ENCODE results near the gene GET4.
"Not testable (repeated sequence)": the region's sequence is repeated elsewhere in the genome, so short reads cannot be mapped to it uniquely, and the experiment has no call there.

The GET4 gene

GRCh38 chr7:836429-836828, 39.9 kb upstream of the GET4 start:
- Histone ChIP-seq H3K4me3 (ENCODE audit: low read length) (no peak overlapping the region), H3K4me1 (ENCODE audit: control insufficient read depth, insufficient read depth, low read length) (peaks cover 38% of the 10 kb centered on the region), H3K9ac (ENCODE audit: low read length) (no peak overlapping the region), H3K27me3 (ENCODE audit: control insufficient read depth, insufficient read depth, low read length) (no peaks in the 10 kb centered on the region), H3K27ac (ENCODE audit: low read depth, low read length) (peak overlapping the region; percentile 78), H3K36me3 (ENCODE audit: control insufficient read depth, insufficient read depth, low read length) (peaks cover 5% of the 10 kb centered on the region)

GRCh38 chr7:837001-837400, 39.4 kb upstream of the GET4 start:
- Histone ChIP-seq H3K4me1 (ENCODE audit: control insufficient read depth, insufficient read depth, low read length) (peaks cover 40% of the 10 kb centered on the region), H3K27ac (ENCODE audit: low read depth, low read length) (peak overlapping the region; percentile 78), H3K9ac (ENCODE audit: low read length) (no peak overlapping the region), H3K4me3 (ENCODE audit: low read length) (no peak overlapping the region), H3K27me3 (ENCODE audit: control insufficient read depth, insufficient read depth, low read length) (no peaks in the 10 kb centered on the region), H3K36me3 (ENCODE audit: control insufficient read depth, insufficient read depth, low read length) (peaks cover 8% of the 10 kb centered on the region)

- no peak overlapping the region for H3K9ac ChIP-seq (ENCODE audit: low read length)
- H3K27ac ChIP-seq (ENCODE audit: low read depth, low read length): no peak overlapping the region
- peaks cover 24% of the 10 kb centered on the region for H3K36me3 ChIP-seq (ENCODE audit: control insufficient read depth, insufficient read depth, low read length)
- H3K4me1 ChIP-seq (ENCODE audit: control insufficient read depth, insufficient read depth, low read length): peaks cover 36% of the 10 kb centered on the region
- no peaks in the 10 kb centered on the region for H3K27me3 ChIP-seq (ENCODE audit: control insufficient read depth, insufficient read depth, low read length)
- H3K4me3 ChIP-seq (ENCODE audit: low read length): no peak overlapping the region
These were observed 36.3 kb upstream of the GET4 start for GRCh38 chr7:840001-840600.

GRCh38 chr7:841943-842342, 34.4 kb upstream of the GET4 start:
- Histone ChIP-seq H3K9ac (ENCODE audit: low read length) (peak overlapping the region; percentile 12), H3K4me1 (ENCODE audit: control insufficient read depth, insufficient read depth, low read length) (peaks cover 27% of the 10 kb centered on the region), H3K36me3 (ENCODE audit: control insufficient read depth, insufficient read depth, low read length) (peaks cover 25% of the 10 kb centered on the region), H3K4me3 (ENCODE audit: low read length) (peak overlapping the region; percentile 46), H3K27ac (ENCODE audit: low read depth, low read length) (peak overlapping the region; percentile 88), H3K27me3 (ENCODE audit: control insufficient read depth, insufficient read depth, low read length) (no peaks in the 10 kb centered on the region)

- Histone ChIP-seq H3K36me3 (ENCODE audit: control insufficient read depth, insufficient read depth, low read length) (peaks cover 25% of the 10 kb centered on the region), H3K4me1 (ENCODE audit: control insufficient read depth, insufficient read depth, low read length) (peaks cover 22% of the 10 kb centered on the region), H3K27ac (ENCODE audit: low read depth, low read length) (peak overlapping the region; percentile 88), H3K27me3 (ENCODE audit: control insufficient read depth, insufficient read depth, low read length) (no peaks in the 10 kb centered on the region), H3K9ac (ENCODE audit: low read length) (no peak overlapping the region), H3K4me3 (ENCODE audit: low read length) (peak overlapping the region; percentile 45)
These were observed 33.8 kb upstream of the GET4 start for GRCh38 chr7:842431-843031.

GRCh38 chr7:843230-843629, 33.1 kb upstream of the GET4 start:
- Histone ChIP-seq H3K4me1 (ENCODE audit: control insufficient read depth, insufficient read depth, low read length) (peaks cover 20% of the 10 kb centered on the region), H3K36me3 (ENCODE audit: control insufficient read depth, insufficient read depth, low read length) (peaks cover 25% of the 10 kb centered on the region), H3K4me3 (ENCODE audit: low read length) (no peak overlapping the region), H3K27me3 (ENCODE audit: control insufficient read depth, insufficient read depth, low read length) (no peaks in the 10 kb centered on the region), H3K27ac (ENCODE audit: low read depth, low read length) (peak overlapping the region; percentile 88), H3K9ac (ENCODE audit: low read length) (no peak overlapping the region)

GRCh38 chr7:844043-844442, 32.3 kb upstream of the GET4 start:
- H3K36me3 ChIP-seq (ENCODE audit: control insufficient read depth, insufficient read depth, low read length): peaks cover 26% of the 10 kb centered on the region
- no peak overlapping the region for H3K9ac ChIP-seq (ENCODE audit: low read length)
- H3K27ac ChIP-seq (ENCODE audit: low read depth, low read length): peak overlapping the region; percentile 88
- peaks cover 20% of the 10 kb centered on the region for H3K4me1 ChIP-seq (ENCODE audit: control insufficient read depth, insufficient read depth, low read length)
- no peaks in the 10 kb centered on the region for H3K27me3 ChIP-seq (ENCODE audit: control insufficient read depth, insufficient read depth, low read length)
- no peak overlapping the region for H3K4me3 ChIP-seq (ENCODE audit: low read length)

GRCh38 chr7:844514-844913, 31.8 kb upstream of the GET4 start:
- Histone ChIP-seq H3K4me3 (ENCODE audit: low read length) (no peak overlapping the region), H3K27ac (ENCODE audit: low read depth, low read length) (no peak overlapping the region), H3K4me1 (ENCODE audit: control insufficient read depth, insufficient read depth, low read length) (peaks cover 20% of the 10 kb centered on the region), H3K27me3 (ENCODE audit: control insufficient read depth, insufficient read depth, low read length) (no peaks in the 10 kb centered on the region), H3K36me3 (ENCODE audit: control insufficient read depth, insufficient read depth, low read length) (peaks cover 30% of the 10 kb centered on the region), H3K9ac (ENCODE audit: low read length) (no peak overlapping the region)

- no peaks in the 10 kb centered on the region for H3K27me3 ChIP-seq (ENCODE audit: control insufficient read depth, insufficient read depth, low read length)
- peaks cover 20% of the 10 kb centered on the region for H3K4me1 ChIP-seq (ENCODE audit: control insufficient read depth, insufficient read depth, low read length)
- H3K9ac ChIP-seq (ENCODE audit: low read length): no peak overlapping the region
- no peak overlapping the region for H3K4me3 ChIP-seq (ENCODE audit: low read length)
- no peak overlapping the region for H3K27ac ChIP-seq (ENCODE audit: low read depth, low read length)
- H3K36me3 ChIP-seq (ENCODE audit: control insufficient read depth, insufficient read depth, low read length): peaks cover 32% of the 10 kb centered on the region
These were observed 31.3 kb upstream of the GET4 start for GRCh38 chr7:845091-845490.

GRCh38 chr7:845731-846130, 30.6 kb upstream of the GET4 start:
- no peak overlapping the region for H3K27ac ChIP-seq (ENCODE audit: low read depth, low read length)
- no peak overlapping the region for H3K4me3 ChIP-seq (ENCODE audit: low read length)
- H3K36me3 ChIP-seq (ENCODE audit: control insufficient read depth, insufficient read depth, low read length): peaks cover 29% of the 10 kb centered on the region
- H3K27me3 ChIP-seq (ENCODE audit: control insufficient read depth, insufficient read depth, low read length): no peaks in the 10 kb centered on the region
- H3K4me1 ChIP-seq (ENCODE audit: control insufficient read depth, insufficient read depth, low read length): peaks cover 20% of the 10 kb centered on the region
- no peak overlapping the region for H3K9ac ChIP-seq (ENCODE audit: low read length)

- Histone ChIP-seq H3K36me3 (ENCODE audit: control insufficient read depth, insufficient read depth, low read length) (peaks cover 33% of the 10 kb centered on the region), H3K4me1 (ENCODE audit: control insufficient read depth, insufficient read depth, low read length) (peaks cover 14% of the 10 kb centered on the region)
- not testable (repeated sequence) for H3K27me3 ChIP-seq (ENCODE audit: control insufficient read depth, insufficient read depth, low read length); H3K9ac ChIP-seq (ENCODE audit: low read length); H3K4me3 ChIP-seq (ENCODE audit: low read length); H3K27ac ChIP-seq (ENCODE audit: low read depth, low read length)
These were observed 29.2 kb upstream of the GET4 start for GRCh38 chr7:846958-847650.

- H3K36me3 ChIP-seq (ENCODE audit: control insufficient read depth, insufficient read depth, low read length): peaks cover 35% of the 10 kb centered on the region
- H3K27me3 ChIP-seq (ENCODE audit: control insufficient read depth, insufficient read depth, low read length); H3K4me3 ChIP-seq (ENCODE audit: low read length); H3K9ac ChIP-seq (ENCODE audit: low read length); H3K27ac ChIP-seq (ENCODE audit: low read depth, low read length); H3K4me1 ChIP-seq (ENCODE audit: control insufficient read depth, insufficient read depth, low read length): not testable (repeated sequence)
These were observed 28.6 kb upstream of the GET4 start for GRCh38 chr7:847728-848127.

- no peak overlapping the region for H3K4me3 ChIP-seq (ENCODE audit: low read length)
- H3K27me3 ChIP-seq (ENCODE audit: control insufficient read depth, insufficient read depth, low read length): no peaks in the 10 kb centered on the region
- H3K9ac ChIP-seq (ENCODE audit: low read length): no peak overlapping the region
- peaks cover 42% of the 10 kb centered on the region for H3K36me3 ChIP-seq (ENCODE audit: control insufficient read depth, insufficient read depth, low read length)
- H3K4me1 ChIP-seq (ENCODE audit: control insufficient read depth, insufficient read depth, low read length): no peaks in the 10 kb centered on the region
- H3K27ac ChIP-seq (ENCODE audit: low read depth, low read length): no peak overlapping the region
These were observed 27.2 kb upstream of the GET4 start for GRCh38 chr7:849145-849544.
